AG04450 (cell line): ENCODE measurements around the gene OXCT1. TPM values are rescaled to one million over a fixed set of nuclear protein-coding genes. Genes with fewer than 3 reads are reported as not detected.

Experiments
- CTCF ChIA-PET: fragments of 300-600, 350-600 bp; formaldehyde crosslinking; extraction: SDS; loops from one replicate; lab custom pipeline; 2022; ENCODE audit warnings: antibody characterized with exemption, inconsistent platforms; lab: Charles Lee
- POLR2A ChIA-PET: fragments of 350-600 bp; formaldehyde crosslinking; extraction: SDS; loops from one replicate; lab custom pipeline; 2021; ENCODE audit warnings: antibody characterized with exemption, inconsistent platforms; lab: Yijun Ruan, JAX
- DNase-seq: peaks from one replicate; pipeline ENCODE4 v3.0.0-alpha.2; 2011; ENCODE audit warnings: low read depth, low spot score
- H3K27ac ChIP-seq: one replicate; pipeline ENCODE4 v1.5.1; 2012; ENCODE audit warnings: low read depth, low read length, control low read depth
- H3K27me3 ChIP-seq: one replicate; pipeline ENCODE4 v1.6.0; 2012; ENCODE audit warnings: low read length; ENCODE audit not compliant: control insufficient read depth, insufficient read depth
- H3K4me3 ChIP-seq: 2 replicates; pipeline ENCODE4 v1.5.1; 2011; ENCODE audit warnings: mild to moderate bottlenecking, low read depth, low read length, control low read depth
- H3K9me3 ChIP-seq: 2 replicates; pipeline ENCODE4 v1.5.1; 2012; ENCODE audit warnings: low read length; ENCODE audit not compliant: control insufficient read depth, insufficient read depth
- CTCF ChIP-seq: IDR thresholded peaks from 2 replicates; pipeline ENCODE4 v1.5.1; 2011; ENCODE audit warnings: low read depth, low read length, control low read depth, inconsistent platforms
- polyA plus RNA-seq: library from polyadenylated mRNA; depleted of rRNA; stranded (reverse); fragments of >200 nt; gene quantifications from 2 replicates; pipeline ENCODE4 v1.2.3, GENCODE V29; 2011

Gene OXCT1
- polyA plus RNA-seq, 1 experiment = 31.7 TPM

GRCh38 chr5:41863871-41864486, 6.2 kb downstream of the OXCT1 start:
- POLR2A ChIA-PET = no interaction called here
- Histone ChIP-seq H3K4me3 (no peak overlapping the region), H3K27ac (no peak overlapping the region), H3K9me3 (no peaks in the 10 kb centered on the region), H3K27me3 (no peaks in the 10 kb centered on the region)
- no peak for DNase-seq
- TF ChIP-seq CTCF = no peak
- CTCF ChIA-PET = interaction anchor here (1.0 kb wide), 1 partner anchor 61 kb away, joined by 4 read pairs; no protein-coding TSS in a partner anchor

- POLR2A ChIA-PET = no interaction called here
These were observed 11.3 kb downstream of the OXCT1 start for GRCh38 chr5:41858890-41859289.

GRCh38 chr5:41857989-41858388, 12.2 kb downstream of the OXCT1 start:
- no peak overlapping the region for H3K27ac ChIP-seq
- no peak overlapping the region for H3K4me3 ChIP-seq
- no peaks in the 10 kb centered on the region for H3K27me3 ChIP-seq
- TF ChIP-seq CTCF = no peak
- ChIA-PET CTCF (interaction anchor here (1.0 to 9.2 kb wide), 7 partner anchors 7 to 909 kb away, joined by 3 to 182 read pairs (median 9); no protein-coding TSS in a partner anchor), POLR2A (no interaction called here)
- H3K9me3 ChIP-seq = no peaks in the 10 kb centered on the region
- DNase-seq = no peak

More at GRCh38 chr5:41858890-41859289, 11.3 kb downstream of the OXCT1 start:
- CTCF ChIA-PET = interaction anchor here (1.0 to 9.2 kb wide), 6 partner anchors 9 to 198 kb away, joined by 3 to 182 read pairs (median 4); no protein-coding TSS in a partner anchor
- no peak overlapping the region for H3K4me3 ChIP-seq
- no peak for DNase-seq
- H3K9me3 ChIP-seq = no peaks in the 10 kb centered on the region
- H3K27ac ChIP-seq = no peak overlapping the region
- H3K27me3 ChIP-seq = no peaks in the 10 kb centered on the region
- TF ChIP-seq CTCF = no peak

DNA sequence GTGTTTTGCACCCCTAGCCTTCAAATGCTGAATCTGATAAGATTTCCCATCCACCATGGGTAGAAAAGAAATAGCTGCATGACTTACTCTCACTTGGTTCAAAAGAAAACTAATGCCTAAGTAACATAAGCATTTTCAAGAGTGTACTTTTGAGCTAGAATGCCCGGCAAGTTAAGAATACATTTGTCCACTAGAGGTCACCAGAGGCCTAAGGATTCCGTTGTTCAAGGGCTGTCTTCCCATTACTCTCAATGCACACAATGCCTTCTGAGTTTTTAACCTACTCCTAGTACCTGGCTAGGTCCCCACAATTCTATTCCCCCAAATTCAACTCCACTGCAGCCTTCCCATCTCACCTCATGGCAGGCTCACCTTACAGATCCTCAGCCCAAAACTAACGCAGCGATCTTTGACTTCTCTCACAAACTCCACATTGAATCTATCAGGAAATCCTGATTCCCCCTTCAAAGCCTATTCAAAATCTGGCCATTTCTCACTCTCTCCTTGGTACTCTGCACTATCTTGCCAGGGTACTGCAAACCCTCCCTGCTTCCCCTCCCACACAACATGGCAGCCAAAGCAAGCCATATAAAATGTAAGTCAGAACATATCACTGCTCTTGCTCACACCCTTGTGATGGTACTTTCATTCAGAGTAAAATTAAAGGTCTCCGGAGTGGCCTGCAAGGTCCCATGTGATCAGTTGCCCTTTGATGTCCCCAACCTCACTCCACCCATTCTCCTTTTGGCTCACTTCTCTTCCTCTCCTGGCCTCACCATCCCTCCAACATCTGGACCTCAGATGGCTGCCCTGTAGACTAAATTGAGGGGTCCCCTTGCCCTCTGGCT, 13.4 kb downstream of the OXCT1 start:
- DNase-seq = peak; percentile 45
- CTCF ChIA-PET = interaction anchor here (0.6 to 9.2 kb wide), 30 partner anchors 9 to 1032 kb away, joined by 3 to 182 read pairs (median 5); partner anchors contain the start of gene RIMOC1

More for the DNA sequence above, 13.4 kb downstream of the OXCT1 start:
- Histone ChIP-seq H3K9me3 (no peaks in the 10 kb centered on the region), H3K27me3 (no peaks in the 10 kb centered on the region), H3K4me3 (no peak overlapping the region), H3K27ac (no peak overlapping the region)
- POLR2A ChIA-PET = no interaction called here
- peak; percentile 82 for TF ChIP-seq CTCF
